Right ventricle myocardium inferior (tissue), 1 donor: ENCODE results near the gene LYRM9. TPM values are rescaled to one million over a fixed set of nuclear protein-coding genes. Genes with fewer than 3 reads are reported as not detected.
"Not testable (repeated sequence)": the region's sequence is repeated elsewhere in the genome, so short reads cannot be mapped to it uniquely, and the experiment has no call there.

Source experiments
- ATAC-seq: fragments of 200-7000 bp; cut with Tn5 transposase; one replicate; pipeline ENCODE4 v1.9.1; 2020; ENCODE audit warnings: mild to moderate bottlenecking, moderate library complexity
- DNase-seq: peaks from one replicate; pipeline ENCODE4 v3.0.0; 2021; ENCODE audit errors: missing footprints
- intact Hi-C: fragments of 100-400 bp; cut with DNase I; formaldehyde crosslinking; loops from one replicate; pipeline ENCODE4 v1.11.0; 2022
- total RNA-seq: library from RNA; stranded (reverse); fragmentation: NEBNext Ultra II Directional; extraction: Animal tissue kit (Norgen Biotek cat#: 25700); gene quantifications from one replicate; pipeline ENCODE4 v1.2.1, GENCODE V29; 2021
- donor health status: DM: no; HTN: yes; CAD: no; lungs with severe emphysema.

LYRM9 gene
- total RNA-seq, 1 donor from 2014 or later = 6.7 TPM

DNA sequence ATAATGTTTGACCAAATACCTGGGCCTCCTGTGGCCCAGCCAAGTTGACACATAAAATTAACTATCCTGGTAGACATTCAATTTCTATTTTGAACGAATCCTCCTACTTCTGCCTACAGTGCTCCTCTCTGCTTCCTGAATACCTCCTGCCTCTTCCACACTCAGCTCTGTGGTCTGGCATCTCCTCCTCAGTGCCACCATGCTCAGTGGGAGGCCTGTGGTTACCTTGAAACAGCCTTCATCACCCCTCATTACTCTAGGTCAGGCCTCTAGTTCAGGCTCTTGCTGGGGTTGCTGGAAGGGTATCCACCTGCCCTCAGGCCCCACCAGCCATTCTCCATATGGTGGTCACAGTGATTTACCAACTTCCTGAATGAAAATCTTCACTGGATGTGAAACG, 5.1 kb downstream of the LYRM9 start:
- intact Hi-C loops = no loop called here
- DNase-seq (no peak), ATAC-seq (no peak)

DNA sequence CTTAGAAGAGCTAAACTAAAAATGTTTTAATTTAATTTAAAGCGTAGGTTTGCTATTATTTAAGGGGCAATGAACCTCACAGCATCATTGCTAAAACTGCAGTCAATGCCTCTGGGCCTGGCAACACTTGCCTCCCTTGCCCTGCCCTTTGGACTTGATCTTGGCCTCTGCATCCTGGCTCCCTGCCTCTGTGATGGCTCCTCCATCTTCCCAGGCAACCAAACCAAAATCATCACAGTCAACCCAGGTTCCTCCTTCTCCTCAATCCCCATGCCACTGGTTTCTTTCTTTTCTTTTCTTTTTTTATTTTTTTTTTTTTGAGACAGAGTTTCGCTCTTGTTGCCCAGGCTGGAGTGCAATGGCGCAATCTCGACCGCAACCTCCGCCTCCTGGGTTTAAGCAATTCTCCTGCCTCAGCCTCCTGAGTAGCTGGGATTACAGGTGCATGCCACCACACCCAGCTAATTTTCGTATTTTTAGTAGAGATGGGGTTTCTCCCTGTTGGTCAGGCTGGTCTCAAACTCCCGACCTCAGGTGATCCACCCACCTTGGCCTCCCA, 6.7 kb downstream of the LYRM9 start:
- DNase-seq, intact Hi-C loops: not testable (repeated sequence)

DNA sequence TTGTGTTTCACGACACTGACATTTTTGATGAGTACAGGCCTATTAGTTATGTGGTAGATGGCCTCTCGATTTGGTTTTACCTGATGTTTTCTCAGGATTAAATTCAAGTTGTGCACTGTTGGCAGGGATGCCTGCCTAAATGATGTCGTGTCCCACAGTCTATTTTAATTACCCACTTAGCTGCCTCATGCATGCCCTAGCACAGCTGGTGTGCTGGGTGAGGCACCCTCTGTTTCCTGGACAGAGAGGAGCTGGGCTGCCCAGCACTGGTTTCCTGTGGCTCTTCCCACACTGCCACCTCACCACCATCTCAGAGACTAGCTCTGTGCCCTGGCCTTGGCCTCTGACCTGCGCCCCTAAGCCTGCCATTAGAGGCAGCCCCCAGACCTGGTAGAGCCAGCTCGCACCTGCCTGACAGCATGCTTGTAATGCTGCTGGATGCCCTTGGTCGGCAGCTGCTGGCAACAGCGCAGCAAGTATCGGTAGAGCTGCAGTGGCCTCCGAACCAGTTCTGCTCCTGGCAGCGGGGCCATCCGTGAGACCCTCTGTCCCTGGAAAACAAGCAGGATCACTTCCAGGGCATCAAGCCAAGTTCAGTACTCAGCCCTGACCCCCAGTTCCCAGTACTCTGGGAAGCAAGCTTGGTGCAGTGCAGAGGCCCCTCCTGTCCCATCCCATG, 10.9 kb downstream of the LYRM9 start:
- ATAC-seq (no peak), DNase-seq (no peak)
- intact Hi-C loops = no loop called here

More for the DNA sequence above, 6.7 kb downstream of the LYRM9 start:
- not testable (repeated sequence) for ATAC-seq

DNA sequence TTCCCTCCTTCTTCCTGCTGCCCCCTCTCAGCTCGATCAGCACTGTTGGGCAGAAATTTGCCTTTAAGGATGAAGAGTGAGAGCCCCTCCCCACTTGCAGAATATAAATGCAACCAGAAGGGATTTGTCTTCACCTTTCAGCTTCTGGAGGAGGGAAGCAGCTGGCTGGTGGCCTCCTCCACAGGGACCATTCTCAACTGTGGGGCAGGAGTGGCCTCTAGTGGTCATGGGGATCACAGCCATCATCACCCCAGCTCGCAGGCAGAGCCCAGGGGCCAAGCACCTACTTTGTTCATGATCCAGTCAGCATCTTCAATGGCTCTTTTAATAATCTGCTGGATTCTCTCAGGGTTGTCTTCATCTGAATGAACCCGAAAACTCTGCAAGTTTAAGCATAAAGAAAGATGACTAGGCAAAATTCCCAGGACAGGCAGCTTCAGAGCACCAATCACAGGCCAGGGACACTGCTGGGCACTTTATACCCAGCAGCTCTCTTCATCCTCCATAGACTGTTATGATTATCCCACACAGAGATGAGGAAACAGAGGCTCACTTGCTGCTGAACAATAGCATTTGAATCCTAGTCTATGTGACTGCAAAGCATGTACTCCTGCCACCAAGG, 13.1 kb downstream of the LYRM9 start:
- ATAC-seq (peak; percentile 95), DNase-seq (peak; percentile 81)
- intact Hi-C loops = loop anchor here (1.0 to 2.0 kb wide), 3 partner anchors 75 to 226 kb away; no protein-coding TSS in a partner anchor

DNA sequence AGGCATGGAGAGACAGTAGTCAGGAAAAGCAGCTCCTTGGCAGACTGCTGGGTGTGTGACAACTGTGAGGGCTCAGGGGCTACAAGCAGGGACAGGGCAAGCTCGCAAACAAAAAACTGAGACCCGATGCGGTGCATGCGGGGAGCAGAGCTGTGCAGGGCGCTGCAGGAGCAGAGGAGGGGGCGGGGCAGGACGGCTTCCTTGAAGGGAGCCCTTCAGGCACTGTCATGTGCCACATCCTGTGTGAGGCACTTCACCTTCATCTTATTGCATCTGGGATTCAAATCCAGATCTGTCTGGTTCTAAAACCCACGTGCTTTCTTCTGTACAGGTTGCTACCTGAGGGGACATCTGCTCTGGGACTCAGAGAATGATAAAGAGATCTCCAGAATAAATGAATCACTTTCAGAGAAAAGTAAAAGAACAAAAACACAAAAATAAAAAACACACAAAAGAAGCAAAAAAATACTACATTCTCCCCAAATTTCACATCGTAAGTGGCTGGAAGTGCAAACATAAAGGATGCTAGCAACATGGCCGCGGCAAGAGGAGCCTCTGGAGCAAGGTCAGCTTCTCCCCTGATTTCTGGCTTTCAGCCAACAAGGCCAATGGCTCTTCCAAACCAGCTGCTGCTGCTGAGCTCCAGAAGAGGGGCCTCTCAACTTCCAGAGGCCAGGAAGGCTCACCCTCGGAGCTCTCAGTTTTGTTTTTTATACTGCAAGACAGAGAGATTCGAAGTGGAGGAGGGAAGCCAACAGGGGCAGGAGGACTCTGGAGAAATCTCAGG, 14.2 kb downstream of the LYRM9 start:
- no peak for DNase-seq
- peak; percentile 20 for ATAC-seq
- intact Hi-C loops = loop anchor here (2.0 kb wide), 1 partner anchor 74 kb away; no protein-coding TSS in a partner anchor

DNA sequence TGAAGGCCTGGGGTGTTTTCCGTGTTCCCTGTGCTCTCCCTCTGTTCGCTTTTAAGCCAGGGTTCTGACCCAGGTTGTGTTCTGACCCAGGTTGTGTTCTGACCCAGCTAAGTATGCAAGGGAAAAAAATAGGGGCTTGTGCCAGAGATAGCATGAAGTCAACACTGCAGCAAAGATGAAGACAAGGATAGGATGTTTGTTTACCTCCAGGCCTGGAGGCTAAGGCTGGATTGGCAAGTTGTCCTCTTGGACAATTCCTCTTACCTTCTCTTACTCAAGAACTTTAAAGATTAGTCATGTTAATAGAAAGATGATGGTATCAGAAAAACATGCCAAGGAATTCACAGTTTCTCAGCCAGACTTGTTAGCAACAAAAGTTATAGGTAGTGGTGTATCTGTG, 19.4 kb downstream of the LYRM9 start:
- DNase-seq = no peak
- intact Hi-C loops = no loop called here
- no peak for ATAC-seq

DNA sequence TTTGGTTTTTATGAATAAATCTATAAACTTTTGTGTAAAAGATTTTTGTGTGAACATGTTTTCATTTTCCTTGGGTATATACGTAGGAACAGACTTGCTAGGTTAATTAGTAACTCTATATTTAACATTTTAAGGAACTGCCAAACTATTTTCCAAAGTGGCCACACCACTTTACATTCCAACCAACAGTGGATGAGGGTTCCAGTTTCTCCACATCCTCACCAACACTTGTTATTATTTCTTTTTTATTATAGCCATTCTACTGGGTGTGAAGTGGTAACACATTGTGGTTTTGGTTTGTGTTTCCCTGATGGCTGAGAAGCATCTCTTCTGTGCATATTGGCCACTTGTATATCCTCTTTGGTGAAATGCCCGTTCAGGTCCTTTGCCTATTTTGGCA, 20.0 kb downstream of the LYRM9 start:
- intact Hi-C loops = no loop called here
- DNase-seq (no peak), ATAC-seq (no peak)

DNA sequence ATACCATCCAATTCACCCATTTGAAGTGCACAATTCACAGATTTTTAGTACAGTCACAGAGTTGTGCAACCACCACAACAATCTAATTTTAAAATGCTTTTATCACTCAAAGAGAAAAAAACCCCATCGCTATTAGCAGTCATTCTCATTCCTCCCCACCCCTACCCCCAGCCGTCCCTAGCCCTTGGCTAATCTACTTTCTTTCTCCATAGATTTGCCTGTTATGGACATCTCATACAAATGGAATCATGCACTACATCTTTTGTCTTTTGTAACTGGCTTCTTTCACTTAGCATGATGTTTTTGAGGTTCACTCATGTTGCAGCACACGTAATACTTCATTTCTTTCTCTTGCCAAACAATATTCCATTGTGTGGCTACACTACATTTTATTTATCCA, 20.4 kb downstream of the LYRM9 start:
- ATAC-seq = no peak
- intact Hi-C loops = no loop called here

DNA sequence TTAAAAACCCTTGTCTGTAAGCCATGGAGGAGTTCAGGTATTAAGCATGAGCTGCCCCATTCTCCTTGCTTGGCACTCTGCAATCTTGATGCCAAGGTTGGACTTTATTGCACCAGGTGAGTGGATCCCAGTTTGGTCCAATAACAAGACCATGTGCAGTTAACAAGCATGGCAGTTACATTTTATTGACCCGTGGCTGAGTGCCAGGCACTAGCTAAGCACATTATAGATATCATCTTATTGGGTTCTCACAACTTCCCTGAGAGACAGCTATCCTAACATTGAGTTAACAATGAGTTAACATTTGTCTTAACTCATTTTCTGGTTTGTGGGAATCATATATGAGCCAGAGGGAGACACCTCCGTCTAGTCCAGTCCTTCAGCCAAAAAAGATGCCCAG, 21.8 kb downstream of the LYRM9 start:
- ATAC-seq (no peak), DNase-seq (no peak)
- intact Hi-C loops = no loop called here

More for the DNA sequence above, 20.4 kb downstream of the LYRM9 start:
- DNase-seq = no peak

DNA sequence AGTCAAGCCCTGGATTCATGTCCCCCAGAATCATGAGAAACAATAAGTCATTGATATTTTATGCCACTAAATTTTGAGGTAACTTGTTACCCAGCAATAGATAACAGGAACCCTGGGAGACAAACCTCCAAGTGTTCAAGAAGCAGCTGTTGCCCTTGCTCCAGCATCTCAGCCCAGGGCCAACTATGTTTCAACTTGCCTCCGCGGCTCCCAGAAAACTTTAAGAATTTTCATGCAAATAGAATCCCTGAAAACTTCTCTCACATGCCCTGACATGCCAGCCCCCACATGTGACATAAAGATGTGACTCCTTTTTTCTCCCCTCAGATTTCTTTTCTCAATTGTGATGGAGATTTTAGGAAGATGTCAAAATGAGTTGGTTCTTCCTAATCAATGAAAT, 22.8 kb downstream of the LYRM9 start:
- ATAC-seq = no peak
- intact Hi-C loops = no loop called here
- DNase-seq = no peak

DNA sequence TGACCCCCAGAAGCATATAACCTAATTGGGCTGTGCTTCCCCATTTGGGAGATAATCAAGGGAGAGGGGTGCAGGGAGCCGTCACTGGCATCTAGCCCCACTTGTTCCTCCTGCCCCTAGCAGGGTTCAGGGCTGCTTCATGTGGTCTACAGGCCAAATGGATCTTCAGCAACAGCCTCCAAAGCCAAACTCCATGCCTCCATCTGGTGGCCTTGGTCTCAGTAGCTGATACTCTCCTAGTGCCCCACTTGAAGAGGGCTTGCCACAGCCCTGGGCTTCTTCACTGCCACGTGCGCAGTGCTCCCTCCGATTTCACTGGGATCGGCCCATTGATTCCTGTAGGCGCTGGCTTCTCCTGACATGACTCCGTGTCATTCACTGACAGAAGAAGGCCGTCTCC, 24.6 kb downstream of the LYRM9 start:
- intact Hi-C loops = no loop called here
- ATAC-seq (no peak), DNase-seq (no peak)

DNA sequence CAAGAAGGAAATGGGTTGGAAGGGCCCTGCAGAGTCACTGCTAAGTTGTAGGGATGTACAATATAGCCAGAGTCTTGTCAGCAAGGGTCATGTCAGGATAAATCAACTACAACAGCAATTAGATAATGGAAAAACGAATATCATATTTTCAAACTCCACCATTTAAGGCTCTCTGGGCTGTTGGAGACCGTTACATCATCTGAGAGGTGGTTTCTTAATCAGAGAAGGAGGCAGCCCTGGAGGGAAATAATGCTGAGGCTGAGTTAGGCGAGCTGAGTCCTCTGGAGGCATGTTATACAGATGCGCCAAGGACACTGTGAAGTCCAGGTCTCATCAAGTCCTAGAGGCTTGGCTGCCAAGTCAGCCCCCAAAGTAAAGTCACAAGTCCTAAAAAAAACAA, 30.3 kb downstream of the LYRM9 start:
- DNase-seq (no peak), ATAC-seq (no peak)
- intact Hi-C loops = no loop called here

DNA sequence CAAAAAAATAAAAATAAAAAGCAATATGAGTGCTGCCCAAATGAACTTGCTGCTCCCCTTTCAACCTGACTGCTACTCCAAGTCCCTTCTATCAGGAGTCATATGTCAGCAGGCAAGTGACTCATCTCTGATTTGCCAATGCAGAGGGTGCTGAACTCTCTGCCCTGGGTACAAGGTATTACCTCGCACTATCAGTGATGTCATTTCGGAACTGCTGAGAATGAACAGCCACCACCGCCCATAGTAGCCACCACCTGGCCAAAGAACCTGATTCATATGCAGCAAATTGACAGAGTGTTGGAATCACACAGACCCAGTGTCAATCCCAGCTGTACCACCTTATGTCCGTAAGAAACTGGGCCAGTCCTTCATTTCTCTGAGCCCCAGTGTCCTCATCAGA, 31.2 kb downstream of the LYRM9 start:
- ATAC-seq (no peak), DNase-seq (no peak)
- intact Hi-C loops = no loop called here

DNA sequence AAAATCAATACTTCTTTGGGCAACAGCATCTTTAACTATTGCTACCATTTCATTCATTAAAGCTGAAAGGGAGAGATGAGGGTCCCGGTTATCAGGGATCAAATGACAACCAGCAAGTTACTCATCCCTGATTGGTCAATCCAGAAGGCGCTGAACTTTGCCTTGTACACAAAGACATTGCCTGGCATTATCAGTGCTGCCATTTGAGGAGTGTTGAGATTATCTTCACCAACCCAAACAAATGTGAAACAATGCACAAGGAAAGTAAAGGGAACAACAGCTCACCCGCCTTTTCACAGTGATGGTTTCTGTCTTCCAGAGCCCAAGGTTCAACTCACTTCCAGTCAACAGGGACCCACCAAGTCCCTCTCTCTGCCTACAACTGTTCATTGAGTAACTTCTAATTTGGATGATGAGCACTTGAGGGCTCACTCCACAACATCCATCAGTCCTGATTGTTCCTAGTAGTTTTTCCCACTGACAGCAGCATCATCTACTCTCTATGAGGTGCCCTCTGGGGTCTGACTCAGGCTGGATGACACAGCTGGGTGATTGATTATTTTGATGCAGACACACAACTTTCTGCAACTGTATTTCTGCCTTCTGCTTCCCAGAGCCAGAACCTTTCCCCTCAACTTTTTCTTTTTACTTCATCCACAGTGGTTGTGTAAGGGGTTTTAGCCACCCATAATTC, 32.0 kb downstream of the LYRM9 start:
- no peak for DNase-seq
- no peak for ATAC-seq
- intact Hi-C loops = no loop called here

DNA sequence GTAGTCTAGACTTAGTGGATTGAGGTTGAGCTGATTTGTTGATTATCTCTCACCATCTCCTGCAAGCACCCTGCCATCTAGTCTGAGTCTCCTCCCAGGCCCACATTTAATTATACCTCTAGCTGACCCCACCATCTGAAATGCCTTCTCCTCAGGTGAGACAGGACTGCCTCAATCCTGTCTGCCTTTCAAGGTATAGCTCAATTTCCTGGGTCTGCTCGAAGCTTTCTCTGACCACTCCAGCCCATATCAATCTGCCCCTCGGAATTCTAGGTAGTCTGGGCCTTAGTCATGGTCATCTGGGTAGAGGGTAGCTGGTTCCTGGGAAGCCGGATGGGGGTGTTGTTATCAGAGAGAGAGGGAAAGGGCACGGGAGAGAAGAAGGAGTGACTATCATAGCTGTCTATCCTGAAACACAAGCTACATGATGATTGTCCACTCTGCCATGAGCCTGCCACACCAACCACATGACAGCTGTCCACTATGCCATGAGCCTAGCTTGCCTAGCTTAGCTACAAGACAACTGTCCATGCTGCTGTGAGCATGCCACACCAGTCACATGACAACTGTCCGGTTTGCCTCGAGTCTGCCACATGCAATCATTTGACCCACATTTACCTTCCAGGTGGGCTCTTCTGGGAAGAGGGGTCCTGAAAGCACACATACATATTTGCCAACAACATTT, 34.4 kb downstream of the LYRM9 start:
- intact Hi-C loops = no loop called here
- ATAC-seq (no peak), DNase-seq (no peak)

DNA sequence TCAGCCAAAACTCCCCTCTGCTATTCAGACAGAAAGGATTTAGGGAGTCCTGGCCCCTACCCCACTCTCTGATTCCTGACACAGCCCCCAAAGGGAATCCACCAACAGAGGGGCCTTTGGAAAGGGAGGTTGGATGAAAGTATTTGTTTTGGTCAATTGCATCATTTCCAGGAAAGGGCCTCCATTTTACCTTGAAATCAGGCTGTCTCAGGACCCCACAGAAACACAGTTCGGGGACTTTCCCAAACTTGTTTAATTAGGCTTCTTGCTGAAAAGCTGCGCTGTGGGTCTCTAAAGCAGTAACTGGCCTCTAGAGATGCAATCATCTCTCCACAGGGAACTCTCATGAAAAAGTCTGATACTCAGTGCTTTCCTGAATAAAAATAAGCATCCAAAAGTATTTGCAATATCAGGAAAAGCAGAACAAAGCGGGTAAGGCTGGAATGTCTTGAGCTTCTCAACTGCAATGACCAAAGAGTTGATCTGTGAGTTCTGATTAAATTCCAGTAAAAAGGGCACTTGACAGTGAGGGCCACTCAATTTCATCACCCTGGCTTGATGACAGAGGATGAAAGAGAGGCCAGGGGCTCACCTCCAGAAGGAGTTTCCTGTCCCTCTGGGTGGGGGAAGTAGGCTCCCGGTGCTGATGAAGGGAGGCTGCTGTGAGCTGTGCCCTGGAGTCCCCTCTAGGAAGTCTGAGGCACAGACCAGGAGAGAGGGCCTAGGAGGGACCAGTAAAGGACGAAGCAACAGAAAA, 36.3 kb downstream of the LYRM9 start:
- DNase-seq = no peak
- ATAC-seq = no peak
- intact Hi-C loops = no loop called here

DNA sequence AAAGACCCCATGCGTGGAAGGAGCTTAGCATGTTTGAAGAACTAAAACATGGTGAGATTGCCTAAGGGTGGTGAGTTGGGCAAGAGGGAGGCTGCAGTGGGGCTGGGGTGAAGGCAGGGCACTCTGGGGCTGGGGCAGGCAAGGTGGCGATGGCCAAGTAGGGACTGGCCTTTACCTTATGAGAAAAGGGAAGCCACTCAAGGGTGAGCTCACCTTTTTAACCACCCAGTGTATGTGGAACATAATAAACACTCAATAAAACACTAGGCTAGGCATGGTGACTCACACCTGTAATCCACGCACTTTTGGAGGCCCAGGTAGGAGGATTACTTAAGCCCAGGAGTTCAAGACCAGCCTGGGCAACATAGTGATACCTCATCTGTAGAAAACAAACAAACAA, 37.7 kb downstream of the LYRM9 start:
- ATAC-seq = no peak
- no peak for DNase-seq
- intact Hi-C loops = no loop called here

DNA sequence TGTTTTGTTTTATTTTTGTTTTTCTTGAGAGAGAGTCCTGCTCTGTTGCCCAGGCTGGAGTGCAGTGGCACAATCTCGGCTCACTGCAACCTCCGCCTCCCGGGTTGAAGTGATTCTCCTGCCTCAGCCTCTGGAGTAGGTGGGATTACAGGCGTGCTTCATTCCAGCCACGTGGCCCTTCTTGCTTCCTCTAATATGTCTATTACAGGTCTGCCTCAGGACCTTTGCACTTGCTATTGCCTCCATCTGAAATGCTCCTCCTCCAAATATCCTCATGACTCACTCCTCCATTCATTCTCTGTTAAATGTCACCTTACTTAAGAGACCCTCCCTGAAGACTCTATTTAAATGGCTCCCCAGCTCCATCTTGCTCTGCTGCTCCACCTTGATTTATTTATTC, 39.0 kb downstream of the LYRM9 start:
- intact Hi-C loops = no loop called here
- DNase-seq (no peak), ATAC-seq (no peak)
